K562 treated with DMSO at 1 percent for 4 hours (cell line): ENCODE results near the gene NCR2. TPM values are rescaled to one million over a fixed set of nuclear protein-coding genes. Genes with fewer than 3 reads are reported as not detected.

Experiments used
- total RNA-seq: library from RNA; unstranded; fragments of 300-600 nt; gene quantifications from 2 replicates; pipeline ENCODE4 v1.2.3, GENCODE V29; 2022; ENCODE audit not compliant: insufficient read depth

NCR2 gene, protein sequence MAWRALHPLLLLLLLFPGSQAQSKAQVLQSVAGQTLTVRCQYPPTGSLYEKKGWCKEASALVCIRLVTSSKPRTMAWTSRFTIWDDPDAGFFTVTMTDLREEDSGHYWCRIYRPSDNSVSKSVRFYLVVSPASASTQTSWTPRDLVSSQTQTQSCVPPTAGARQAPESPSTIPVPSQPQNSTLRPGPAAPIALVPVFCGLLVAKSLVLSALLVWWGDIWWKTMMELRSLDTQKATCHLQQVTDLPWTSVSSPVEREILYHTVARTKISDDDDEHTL
- total RNA-seq: not detected in 2 replicates

DNA sequence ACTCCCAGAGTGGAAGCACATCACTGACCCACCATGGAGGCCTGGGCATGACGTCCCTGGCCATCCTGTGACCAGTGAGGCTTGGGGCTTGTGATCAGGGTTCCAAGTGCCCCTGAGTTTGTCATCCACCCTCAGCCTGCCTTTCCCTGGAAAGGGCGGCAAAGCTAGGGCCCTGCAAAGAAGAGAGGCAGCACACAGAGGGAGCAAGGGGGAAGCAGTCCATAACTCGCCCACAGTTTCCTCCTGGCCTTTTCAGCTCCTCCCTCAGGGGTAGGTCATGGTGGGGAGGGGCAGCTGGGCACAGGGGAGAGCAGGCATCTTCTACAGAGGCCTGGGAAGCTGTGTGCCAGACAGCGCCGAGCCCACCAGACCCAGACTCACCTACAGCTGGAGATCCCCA, at the start of gene NCR2:
Gene NCR2 (plus strand): TSS at position 313 of the 400 bp plus-strand sequence. CDS start 269 bp downstream, outside the sequence.

DNA sequence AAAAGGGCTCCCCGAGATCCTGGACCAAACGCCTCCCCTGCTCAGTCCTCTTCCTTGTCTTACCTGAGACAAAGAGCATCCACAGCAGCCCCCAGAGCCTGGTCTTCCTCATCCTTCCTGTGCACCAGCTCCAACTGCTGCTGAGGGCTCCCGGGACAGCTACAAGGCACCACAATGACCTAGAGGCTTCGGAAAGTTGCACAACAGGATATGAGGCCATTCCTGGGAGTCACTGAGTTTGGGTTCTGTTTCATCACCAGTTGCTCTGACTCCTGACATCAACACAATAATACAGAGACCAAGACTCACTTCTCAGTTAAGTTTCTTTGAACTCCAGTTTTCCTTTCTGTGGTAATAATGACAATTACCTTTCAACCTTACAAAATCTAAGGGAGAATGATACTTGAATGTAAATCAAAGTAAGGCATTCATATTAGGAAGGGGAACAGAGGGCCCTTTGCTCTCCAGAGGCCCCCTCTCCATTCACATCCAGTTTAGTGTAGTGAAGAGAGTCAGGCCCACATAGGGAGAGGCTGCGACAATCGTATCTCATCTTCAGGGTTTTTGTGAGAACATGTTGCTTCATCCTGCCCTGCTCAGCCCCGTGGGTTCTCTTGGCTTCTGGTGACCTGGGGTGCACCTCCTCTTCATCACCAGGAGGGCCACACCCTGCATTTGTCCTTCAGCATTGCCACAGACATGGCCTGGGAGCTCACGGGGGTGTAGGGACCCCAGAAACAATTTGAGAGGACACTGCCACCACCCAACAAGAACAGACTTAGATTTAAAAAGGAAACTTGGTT, 48.7 kb upstream of the NCR2 start, which contains the start of gene TREM1:
Gene TREM1 (minus strand): TSS at position 139 of the 803 bp plus-strand sequence. CDS start 27 bp downstream, at position 112.

Other genes starting within 250 kb of the NCR2 start
- not detected in 2 replicates for gene TREML1, start 181.3 kb upstream of the NCR2 start, total RNA-seq
- gene TREM2, start 172.5 kb upstream of the NCR2 start, total RNA-seq: not detected in 2 replicates
- gene TREML2, start 134.5 kb upstream of the NCR2 start, total RNA-seq: 0.69 and 1.8 TPM in 2 replicates
- gene TREML4, start 107.3 kb upstream of the NCR2 start, total RNA-seq: not detected in 2 replicates
- gene TREM1, start 48.9 kb upstream of the NCR2 start, total RNA-seq: not detected in 2 replicates
- 31.3 and 41.6 TPM in 2 replicates for gene FOXP4, start 210.8 kb downstream of the NCR2 start, total RNA-seq